Fibroblast of skin of left biceps (primary cell): ENCODE measurements around the gene TIMM8B.
"Not testable (repeated sequence)": the region's sequence is repeated elsewhere in the genome, so short reads cannot be mapped to it uniquely, and the experiment has no call there.

Source experiments
- DNase-seq, 2 experiments: peaks; one replicate each; pipeline ENCODE4 v3.0.0-alpha.2; 2013; ENCODE audit warnings: low read depth in 2 of 2

Gene TIMM8B

DNA sequence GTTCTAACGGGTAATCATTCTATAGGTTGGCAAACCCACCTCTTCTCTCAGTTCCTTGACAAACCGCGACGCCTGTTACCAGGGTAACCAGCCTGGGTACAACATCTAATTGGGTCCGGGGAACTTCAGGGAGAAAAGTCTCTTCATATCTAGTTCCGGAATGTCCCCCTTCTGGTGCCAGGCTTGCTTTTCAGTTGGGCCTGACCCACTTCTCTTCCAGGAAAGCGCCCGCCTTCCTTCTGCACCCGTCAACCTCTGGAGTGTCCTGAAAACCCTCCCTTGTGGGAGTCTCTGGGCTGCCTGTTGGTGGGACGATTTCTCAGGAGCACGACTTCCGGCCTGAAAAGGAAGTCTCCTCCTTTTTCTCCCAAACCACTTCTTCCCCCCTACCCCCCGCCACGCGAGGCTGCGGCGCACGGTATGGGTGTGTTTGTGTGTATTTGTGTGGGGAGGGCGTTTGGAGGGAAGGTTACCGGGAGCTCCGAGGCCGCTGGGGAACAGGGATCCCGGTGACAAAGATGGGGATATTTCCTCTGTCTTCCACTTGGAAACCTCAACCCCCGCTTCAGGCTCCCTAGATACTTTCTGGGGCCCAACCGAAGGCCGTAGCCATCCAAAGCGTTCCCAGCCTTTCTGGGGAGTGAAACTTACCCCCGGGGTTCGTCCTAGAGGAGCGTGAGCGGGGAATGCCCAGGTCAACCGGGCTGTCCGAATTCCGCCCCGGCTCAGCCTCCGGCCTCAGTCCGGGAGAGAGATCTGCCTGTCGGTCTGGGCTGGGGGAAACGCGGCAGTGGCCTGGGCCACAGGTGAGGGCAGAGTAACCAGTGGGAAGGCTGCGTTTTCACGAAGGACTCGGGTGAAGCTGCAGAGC lies 12.4 kb downstream of the TIMM8B start, which contains the start of the genes NKAPD1 and PIH1D2:
NKAPD1 (plus strand) TSS at position 359 of the 871 bp plus-strand sequence. CDS start 1,276 bp downstream, outside the sequence.
PIH1D2 (minus strand) TSS at position 77 of the 871 bp plus-strand sequence. CDS start 843 bp downstream, outside the sequence.
- peak; percentile 68 to 72 for DNase-seq

- no peak for DNase-seq
These were observed 23.6 kb downstream of the TIMM8B start for GRCh38 chr11:112062923-112063322.

DNA sequence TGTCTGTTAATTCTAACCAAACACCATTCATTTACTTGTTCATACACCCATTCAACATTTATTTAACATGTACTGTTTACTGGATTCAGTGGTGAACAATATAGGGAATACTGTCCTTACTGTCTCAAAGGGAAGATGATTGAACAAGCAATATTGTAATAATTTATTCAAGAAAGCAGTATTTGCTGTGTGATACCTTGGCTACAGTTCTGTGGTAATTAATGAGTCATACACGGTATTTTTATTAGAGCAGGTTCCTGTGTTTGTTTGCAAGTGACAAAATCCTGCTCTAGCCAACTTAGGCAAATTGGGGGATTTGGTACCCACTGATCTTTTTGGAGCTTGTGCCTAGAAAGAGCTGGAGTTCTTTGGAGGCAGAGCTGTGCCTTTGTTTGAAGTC lies 28.5 kb downstream of the TIMM8B start:
- no peak for DNase-seq

- no peak for DNase-seq
These were observed 29.4 kb downstream of the TIMM8B start for GRCh38 chr11:112057170-112057569.

DNA sequence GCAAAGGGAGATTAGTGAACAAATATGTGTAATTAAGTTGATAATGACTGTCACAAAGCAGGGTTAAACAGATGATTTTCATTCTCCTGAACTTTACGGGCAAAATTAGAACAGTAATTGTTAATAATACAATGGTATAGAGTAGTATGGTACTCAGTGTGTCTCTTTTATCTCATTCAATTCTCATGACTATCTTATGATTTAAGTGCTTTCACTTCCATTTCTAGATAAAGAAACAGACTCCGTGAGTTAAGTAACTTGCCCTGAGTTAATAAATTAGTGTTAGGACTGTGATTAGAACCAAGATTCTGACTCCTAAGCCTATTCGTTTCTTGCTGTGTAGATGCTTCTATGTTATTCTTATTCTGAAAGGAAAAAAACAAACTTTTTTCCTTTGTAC lies 34.8 kb downstream of the TIMM8B start:
- DNase-seq, result no peak

DNA sequence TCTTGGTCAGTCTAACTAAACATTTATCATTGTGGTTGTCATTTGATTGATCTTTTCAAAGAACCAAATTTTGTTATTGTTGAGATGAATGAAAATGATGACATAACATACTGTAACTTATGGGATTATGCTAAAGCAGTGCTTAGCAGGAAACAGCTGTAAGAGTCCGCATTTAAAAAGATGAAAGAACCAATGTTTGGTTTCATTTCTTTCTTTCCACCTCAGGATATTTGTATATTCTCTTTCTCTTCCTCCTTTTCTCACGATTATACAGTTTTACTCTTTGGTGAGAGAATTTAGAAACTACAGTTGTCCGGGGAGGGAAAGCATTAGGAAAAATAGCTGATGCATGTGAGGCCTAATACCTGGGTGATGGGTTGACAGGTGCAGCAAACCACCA lies 35.8 kb downstream of the TIMM8B start:
- no peak for DNase-seq

GRCh38 chr11:112049777-112050176 lies 36.8 kb downstream of the TIMM8B start:
- DNase-seq, result no peak

- DNase-seq, result not testable (repeated sequence)
These were observed 38.3 kb downstream of the TIMM8B start for GRCh38 chr11:112048256-112048655.

DNA sequence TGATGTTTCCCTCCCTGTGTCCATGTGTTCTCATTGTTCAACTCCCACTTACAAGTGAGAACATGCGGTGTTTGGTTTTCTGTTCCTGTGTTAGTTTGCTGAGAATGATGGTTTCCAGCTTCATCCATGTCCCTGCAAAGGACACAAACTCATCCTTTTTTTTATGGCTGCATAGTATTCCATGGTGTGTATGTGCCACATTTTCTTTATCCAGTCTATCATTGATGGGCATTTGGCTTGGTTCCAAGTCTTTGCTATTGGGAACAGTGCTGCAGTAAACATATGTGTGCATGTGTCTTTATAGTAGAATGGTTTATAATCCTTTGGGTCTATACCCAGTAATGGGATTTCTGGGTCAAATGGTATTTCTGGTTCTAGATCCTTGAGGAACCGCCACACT lies 39.9 kb downstream of the TIMM8B start:
- not testable (repeated sequence) for DNase-seq

DNA sequence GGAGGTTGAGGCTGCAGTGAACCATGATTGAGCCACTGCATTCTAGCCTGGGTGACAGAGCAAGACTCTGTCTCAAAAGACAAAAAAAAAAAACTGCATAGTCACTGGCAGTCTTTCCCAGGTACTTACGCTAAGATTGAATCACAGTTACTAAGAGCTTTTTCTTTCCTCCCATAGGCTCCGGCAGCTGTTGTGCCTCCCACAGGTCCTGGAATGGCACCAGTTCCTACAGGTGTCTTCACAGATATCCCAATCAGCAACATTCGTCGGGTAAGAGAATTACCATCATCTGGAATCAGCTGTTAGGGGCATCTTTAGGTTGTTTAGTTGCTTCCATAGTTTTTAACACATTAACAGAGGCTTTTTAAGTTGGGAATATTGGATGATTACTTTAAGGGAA lies 41.6 kb downstream of the TIMM8B start:
- DNase-seq, result no peak

DNA sequence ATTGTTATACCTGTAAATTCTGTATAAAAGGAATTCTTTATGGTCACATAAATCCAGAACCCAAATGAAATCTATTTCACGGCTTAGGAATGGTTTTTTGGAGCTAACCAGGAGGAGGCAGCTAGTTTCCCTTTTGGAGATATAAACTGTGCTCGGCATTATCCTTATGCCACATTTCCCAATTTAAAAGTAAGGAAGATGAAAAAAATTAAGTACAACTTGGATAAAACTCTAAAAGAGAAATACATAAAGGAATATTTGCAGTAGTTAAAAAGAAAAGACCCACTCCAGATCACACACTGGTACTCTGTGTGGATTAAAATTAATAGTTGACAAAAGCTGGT lies 43.6 kb downstream of the TIMM8B start:
- no peak for DNase-seq

DNA sequence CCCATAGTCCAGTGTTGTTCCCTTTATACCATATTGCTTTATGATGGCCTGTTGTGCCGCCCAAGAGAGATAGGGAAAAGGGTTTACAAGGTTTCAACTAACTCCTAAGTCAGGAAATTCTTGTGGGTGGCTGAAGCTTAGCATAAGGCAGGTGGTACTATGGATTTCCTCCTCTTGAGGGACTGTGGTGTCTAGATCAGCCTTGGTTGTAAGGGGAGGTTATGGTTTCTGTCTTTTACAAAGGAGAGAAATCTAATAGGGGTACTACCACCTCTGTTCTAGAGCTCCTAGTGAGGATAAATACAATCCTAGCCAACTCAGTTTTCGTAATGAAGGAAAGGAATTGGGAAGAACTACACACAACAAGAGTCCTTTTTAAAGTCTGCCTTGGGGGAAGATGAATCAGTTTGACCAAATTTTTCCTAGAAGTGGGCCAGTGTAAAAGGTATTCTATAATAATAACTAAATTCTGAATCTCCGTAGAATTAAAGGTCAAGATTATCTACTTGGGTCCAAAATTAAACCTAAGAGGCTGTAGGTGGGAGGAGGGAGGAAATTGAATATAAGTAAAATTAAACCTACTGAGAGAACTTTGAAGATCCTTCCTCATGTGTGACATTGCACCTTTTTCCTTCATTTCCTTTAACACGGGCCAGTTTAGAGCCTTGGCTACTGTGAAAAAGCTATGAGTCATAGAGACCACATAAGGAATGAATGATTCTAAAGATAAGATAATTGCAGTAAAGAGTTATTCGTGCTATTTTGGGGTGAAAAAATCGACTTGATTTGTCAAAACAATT lies 44.2 kb downstream of the TIMM8B start:
- DNase-seq, result no peak

GRCh38 chr11:112037527-112037926 lies 49.0 kb downstream of the TIMM8B start:
- no peak for DNase-seq
